AG20443 (cell line): ENCODE results near the gene CALCR.

Experiments
- DNase-seq: peaks from one replicate; pipeline ENCODE4 v3.0.0; 2012; ENCODE audit warnings: low spot score, mixed read lengths

Gene CALCR

GRCh38 chr7:93447509-93447908 lies 127.0 kb downstream of the CALCR start:
- DNase-seq: no peak

GRCh38 chr7:93442478-93443224 lies 131.9 kb downstream of the CALCR start:
- peak; percentile 45 for DNase-seq

DNA sequence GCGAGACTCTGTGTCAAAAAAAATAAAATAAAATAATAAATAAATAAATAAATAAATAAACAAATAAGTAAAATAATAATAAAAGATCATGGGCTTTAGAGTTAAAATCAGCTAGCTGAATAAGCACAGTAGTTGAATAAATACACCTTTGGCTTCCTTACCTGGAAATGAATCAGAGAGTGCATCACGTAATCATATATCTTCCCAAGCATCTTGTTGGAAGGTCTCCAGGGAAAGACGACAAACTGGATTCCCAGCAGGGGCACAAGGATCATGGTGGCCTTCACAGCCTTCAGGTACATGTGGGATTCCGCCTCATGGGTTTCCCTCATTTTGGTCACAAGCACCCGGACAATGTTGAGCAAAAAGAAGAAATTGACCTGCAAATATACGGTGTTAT lies 138.7 kb downstream of the CALCR start:
- no peak for DNase-seq

- DNase-seq: no peak
Measured at GRCh38 chr7:93432130-93432529, 142.4 kb downstream of the CALCR start.

GRCh38 chr7:93430917-93431588 lies 143.5 kb downstream of the CALCR start:
- no peak for DNase-seq

DNA sequence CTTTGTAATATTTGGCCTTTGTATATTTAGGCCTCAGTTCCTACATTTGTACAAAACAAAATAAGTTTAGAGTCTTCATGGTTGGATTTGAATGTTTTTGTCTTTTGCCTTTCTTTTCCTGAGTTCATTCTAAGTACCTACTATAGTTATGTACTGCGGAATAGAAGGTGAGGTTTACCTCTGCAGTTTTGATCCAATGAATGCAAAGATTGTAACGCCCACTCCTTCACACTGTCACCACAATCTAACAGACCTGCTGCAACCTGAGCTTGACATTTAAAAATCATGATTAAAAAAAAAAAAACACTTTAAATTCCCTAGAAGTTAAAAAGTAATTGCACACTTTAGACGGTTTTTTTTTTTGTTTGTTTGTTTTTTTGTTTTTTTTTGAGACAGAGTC lies 145.0 kb downstream of the CALCR start:
- DNase-seq: no peak

DNA sequence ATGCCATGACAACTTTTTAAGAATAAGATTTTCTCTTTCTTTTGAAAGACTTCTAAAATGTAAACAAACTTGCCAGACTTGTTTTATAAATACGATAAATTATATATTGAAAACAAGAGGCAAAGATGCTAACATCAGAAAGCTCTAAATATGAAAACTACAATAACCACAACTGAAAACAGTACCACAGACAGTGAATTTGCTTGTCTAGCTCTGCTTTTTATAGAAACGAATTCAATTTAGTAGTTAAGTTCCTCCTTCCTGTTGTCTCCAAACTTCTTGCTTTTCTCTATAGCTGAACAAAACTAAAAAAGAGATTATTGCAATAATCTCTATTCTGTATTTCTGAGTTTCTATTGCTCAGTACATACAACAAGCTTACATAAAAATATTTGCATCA lies 147.4 kb downstream of the CALCR start:
- no peak for DNase-seq

- DNase-seq: no peak
Measured at GRCh38 chr7:93426155-93426696, 148.3 kb downstream of the CALCR start.

DNA sequence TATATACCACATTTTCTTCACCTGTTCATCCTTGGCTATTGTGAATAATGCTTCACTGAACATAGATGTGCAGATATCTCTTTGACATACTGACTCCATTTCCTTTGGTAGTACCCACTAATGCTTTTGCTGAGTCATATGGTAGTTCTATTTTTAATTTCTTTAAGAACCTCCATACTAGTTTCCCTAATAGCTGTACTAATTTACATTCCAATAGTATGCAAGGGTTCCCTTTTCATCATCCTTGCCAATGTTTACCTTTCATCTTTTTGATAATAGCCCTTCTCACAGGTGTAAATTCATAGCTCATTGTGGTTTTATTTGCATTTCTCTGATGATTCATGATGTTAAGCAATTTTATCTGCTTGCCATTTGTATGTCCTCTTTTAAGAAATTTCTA lies 159.9 kb downstream of the CALCR start:
- DNase-seq: no peak

- DNase-seq: no peak
Measured at GRCh38 chr7:93409324-93409723, 165.2 kb downstream of the CALCR start.

DNA sequence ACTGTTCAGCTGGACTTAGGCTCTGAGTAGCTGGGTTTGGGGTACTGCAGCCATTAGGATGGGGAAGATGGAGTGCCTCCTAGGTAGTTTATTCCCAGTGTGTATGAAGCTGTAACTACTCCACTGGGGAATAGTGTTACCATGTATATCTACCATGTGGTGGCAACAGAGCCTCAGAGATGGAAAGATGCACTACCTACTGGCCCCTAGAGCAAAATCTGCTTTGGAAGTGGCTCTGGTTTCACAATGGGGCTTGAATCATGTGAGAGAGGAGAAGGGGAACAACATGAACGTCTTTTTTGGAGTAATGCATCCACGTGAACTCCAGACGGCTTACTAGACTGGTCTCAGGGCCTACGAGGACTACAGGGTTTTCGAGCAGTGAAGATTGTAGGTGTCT lies 167.3 kb downstream of the CALCR start:
- no peak for DNase-seq

DNA sequence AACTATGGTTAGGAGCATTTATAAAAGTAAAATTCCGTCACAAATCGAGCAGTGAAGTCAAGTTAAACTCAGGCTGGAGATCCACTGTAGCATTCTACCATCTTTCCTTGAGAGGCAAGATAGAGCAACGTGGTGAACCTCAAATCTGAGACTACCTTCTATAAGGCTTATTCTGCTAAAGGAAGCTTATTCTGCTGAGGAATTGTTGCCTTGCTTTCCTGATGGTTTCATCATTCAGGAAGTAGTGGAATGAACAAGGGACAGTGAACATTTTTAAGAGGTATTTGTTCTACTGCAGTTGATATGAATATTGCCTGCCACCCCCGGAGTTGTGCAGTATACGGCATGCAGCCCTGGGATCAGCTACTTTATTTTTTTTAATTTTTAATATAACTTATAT lies 171.6 kb downstream of the CALCR start:
- no peak for DNase-seq

GRCh38 chr7:93399642-93400041 lies 174.9 kb downstream of the CALCR start:
- DNase-seq: no peak

DNA sequence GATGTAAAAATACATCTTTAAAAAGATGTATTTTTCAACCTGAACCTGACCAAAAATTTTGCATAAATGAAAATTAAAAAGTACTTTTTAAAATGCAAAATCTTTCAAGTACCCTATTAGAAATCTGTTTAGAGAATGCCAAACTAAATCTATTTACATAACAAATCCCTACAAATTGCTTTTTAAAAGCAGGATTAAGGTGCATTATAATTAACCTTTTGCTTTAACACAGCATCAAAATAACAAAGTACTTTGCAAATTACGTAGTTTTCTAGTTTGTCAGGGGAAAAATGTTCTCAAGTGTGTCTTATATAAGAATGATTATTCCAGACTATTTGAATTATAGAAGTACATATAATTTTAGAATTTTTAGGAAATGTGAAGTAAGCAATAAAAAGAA lies 181.5 kb downstream of the CALCR start:
- DNase-seq: no peak

DNA sequence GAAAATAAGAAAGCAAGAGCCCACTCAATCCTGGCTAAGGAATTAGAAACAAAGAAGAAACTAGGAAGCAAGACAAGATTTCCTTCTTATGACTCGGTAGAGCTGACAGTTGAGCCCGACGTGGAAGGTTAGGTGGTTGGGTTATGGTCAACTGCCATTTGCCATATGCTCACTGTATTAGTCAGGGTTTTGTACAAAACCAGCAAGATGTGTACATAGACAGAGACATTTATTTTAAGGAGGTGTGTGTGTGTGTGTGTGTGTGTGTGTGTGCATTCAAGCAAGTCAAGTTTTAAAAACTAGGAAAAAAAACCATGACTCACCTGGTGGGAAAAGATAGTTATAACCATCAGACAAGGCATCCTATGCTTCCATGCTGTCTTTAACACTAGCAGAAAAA lies 183.9 kb downstream of the CALCR start:
- DNase-seq: no peak

GRCh38 chr7:93382362-93382761 lies 192.2 kb downstream of the CALCR start:
- DNase-seq: no peak

GRCh38 chr7:93378131-93378760 lies 196.3 kb downstream of the CALCR start:
- DNase-seq: no peak

DNA sequence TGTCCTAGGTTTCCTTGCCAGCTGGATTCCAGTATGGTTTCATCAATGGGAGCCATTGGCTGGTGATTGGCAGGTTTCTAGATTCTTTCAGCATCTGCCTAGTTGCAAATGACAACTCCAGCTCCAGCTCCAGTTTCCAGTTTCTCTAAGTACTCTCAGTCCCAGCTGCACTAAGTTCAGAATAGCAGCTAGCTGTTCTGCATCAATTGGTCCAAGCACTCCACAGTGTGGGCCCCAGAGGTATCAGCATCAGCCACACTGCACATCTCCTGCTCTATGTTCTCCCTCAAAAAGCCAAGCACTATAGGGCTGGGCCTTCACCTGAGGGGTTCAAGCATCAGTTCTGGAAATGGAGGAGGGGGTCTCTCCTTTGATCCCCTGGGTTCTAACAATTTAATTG lies 198.9 kb downstream of the CALCR start:
- no peak for DNase-seq
